Stomach (tissue), 9 donors: ENCODE results near the gene EHD3. TPM values are rescaled to one million over a fixed set of nuclear protein-coding genes. Genes with fewer than 3 reads are reported as not detected.

Experiments
- DNase-seq, 2 donors: peaks; one replicate each; pipeline versions ENCODE4 v3.0.0 to v3.0.0-alpha.2; 2013 to 2019
- H3K27ac ChIP-seq, 5 donors: fragments of 200-600 bp in 4 of 5; sonication (generic) in 4 of 5; one replicate each; pipeline ENCODE4 v1.5.1; 2013 to 2019; ENCODE audit warnings: mild to moderate bottlenecking in 1 of 5, moderate library complexity in 1 of 5
- H3K27me3 ChIP-seq, 3 donors: fragments of 200-600 bp; sonication (generic); one replicate each; pipeline ENCODE4 v1.5.1; 2017 to 2019; ENCODE audit warnings: mixed run types in 1 of 3
- H3K36me3 ChIP-seq, 4 donors: fragments of 200-600 bp; sonication (generic); 1 replicate in 3 of 4; 2 replicates in 1 of 4; pipeline ENCODE4 v1.5.1; 2016 to 2019
- H3K4me1 ChIP-seq, 4 donors: fragments of 200-600 bp; sonication (generic); one replicate each; pipeline ENCODE4 v1.5.1; 2016 to 2019
- H3K4me3 ChIP-seq, 4 donors: fragments of 200-600 bp; sonication (generic) in 3 of 4; one replicate each; pipeline ENCODE4 v1.5.1; 2016 to 2019; ENCODE audit warnings: mild to moderate bottlenecking in 1 of 4
- H3K9me3 ChIP-seq, 4 donors: fragments of 200-600 bp; sonication (generic); one replicate each; pipeline ENCODE4 v1.5.1; 2016 to 2019
- CTCF ChIP-seq, 7 experiments: fragments of 450-650 bp in 4 of 7; fragments of 200-600 bp in 3 of 7; sonication (generic) in 3 of 7; IDR thresholded peaks; one replicate each; pipeline ENCODE4 v1.5.1; 2016 to 2019; ENCODE audit warnings: antibody characterized with exemption in 7 of 7, control low read depth in 2 of 7, mild to moderate bottlenecking in 1 of 7
- EP300 ChIP-seq: sonication (generic); formaldehyde crosslinking; IDR thresholded peaks from one replicate; pipeline ENCODE4 v1.6.1; 2017; ENCODE audit warnings: antibody characterized with exemption
- POLR2A ChIP-seq, 4 donors: fragments of 450-650 bp; IDR thresholded peaks; one replicate each; pipeline ENCODE4 v1.6.1; 2016; ENCODE audit warnings: antibody characterized with exemption in 4 of 4, control low read depth in 2 of 4, mild to moderate bottlenecking in 1 of 4, moderate library complexity in 1 of 4
- POLR2AphosphoS5 ChIP-seq, 3 donors: sonication (generic); formaldehyde crosslinking; IDR thresholded peaks; one replicate each; pipeline ENCODE4 v1.6.1; 2016; ENCODE audit warnings: antibody characterized with exemption in 3 of 3
- WGBS, 5 donors: extraction: QIAGEN DNeasy Blood & Tissue Kit in 3 of 5; methylation state at CpG; one replicate each; pipeline versions ENCODE4 v1.1.5 to v1.1.7; 2013 to 2018; 5-methylcytosine and 5-hydroxymethylcytosine counted together
- intact Hi-C: fragments of 100-400 bp; cut with DNase I; formaldehyde crosslinking; loops from one replicate; pipeline ENCODE4 v1.15.1; 2023; ENCODE audit warnings: low total_unique reads
- polyA plus RNA-seq, 3 donors: library from polyadenylated mRNA; stranded (reverse); fragments of 200-250 nt; gene quantifications; one replicate each; pipeline ENCODE4 v1.2.3, GENCODE V29; 2013
- total RNA-seq, 5 donors: library from RNA; depleted of rRNA; stranded (reverse); fragments of >200 nt; gene quantifications; one replicate each; pipeline versions ENCODE4 v1.1.0 to v1.2.3, GENCODE V29; 2014 to 2016
- donor health status: healthy with polysubstance abuse.
- donor health status: Bipolar disorder and iron deficiency.
- donor health status: healthy.

Gene EHD3
- total and polyA plus RNA-seq, 8 donors, result 0.45 to 7.5 (median 3.6) TPM

DNA sequence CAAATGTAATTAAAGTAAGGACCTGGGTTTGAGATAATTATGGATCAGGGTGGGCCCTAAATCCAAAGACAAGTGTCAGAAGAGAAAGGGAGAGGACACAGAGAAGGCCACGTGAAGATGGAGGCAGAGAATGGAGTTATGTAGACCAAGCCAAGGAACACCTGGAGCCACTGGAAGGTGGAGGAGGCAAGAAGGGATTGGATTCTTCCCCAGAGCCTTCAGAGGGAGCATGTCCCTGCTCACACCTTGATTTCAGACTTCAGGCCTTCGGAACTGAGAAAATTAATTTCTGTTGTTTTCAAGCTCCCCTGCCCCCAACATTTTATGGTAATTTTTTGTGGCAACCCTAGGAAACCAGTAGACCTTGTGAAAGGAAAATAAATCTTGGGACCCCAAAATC lies 36.3 kb upstream of the EHD3 start:
- DNase-seq, result no peak
- intact Hi-C loops, result no loop called here
- no peaks in the 10 kb centered on the region for H3K27me3 ChIP-seq
- no peaks in the 10 kb centered on the region for H3K36me3 ChIP-seq
- peaks cover 0 to 4% (median 0%) of the 10 kb centered on the region in 4 donors for H3K4me1 ChIP-seq
- 88 to 94% (median 92%) methylated on average over 2 of the region's 2 CpGs for WGBS, 5 donors
- H3K4me3 ChIP-seq, result no peak overlapping the region
- TF ChIP-seq POLR2A (IDR thresholded peaks at IDR 0.05), result no peak
- no peak for TF ChIP-seq EP300
- no peak for TF ChIP-seq CTCF (IDR thresholded peaks at IDR 0.05)
- no peaks in the 10 kb centered on the region for H3K9me3 ChIP-seq
- no peak overlapping the region for H3K27ac ChIP-seq

GRCh38 chr2:31199206-31199605 lies 34.7 kb upstream of the EHD3 start:
- H3K4me3 ChIP-seq, result no peak overlapping the region
- no peaks in the 10 kb centered on the region for H3K36me3 ChIP-seq
- no peaks in the 10 kb centered on the region for H3K27me3 ChIP-seq
- DNase-seq, result no peak
- TF ChIP-seq POLR2A (IDR thresholded peaks at IDR 0.05) (no peak), CTCF (IDR thresholded peaks at IDR 0.05) (no peak), POLR2AphosphoS5 (IDR thresholded peaks at IDR 0.05) (no peak), EP300 (no peak)
- intact Hi-C loops, result no loop called here
- no peaks in the 10 kb centered on the region for H3K9me3 ChIP-seq
- peaks cover 0 to 4% (median 0%) of the 10 kb centered on the region in 4 donors for H3K4me1 ChIP-seq
- H3K27ac ChIP-seq, result no peak overlapping the region
- WGBS, 5 donors, result 55 to 89% (median 85%) methylated on average over 4 of the region's 4 CpGs

DNA sequence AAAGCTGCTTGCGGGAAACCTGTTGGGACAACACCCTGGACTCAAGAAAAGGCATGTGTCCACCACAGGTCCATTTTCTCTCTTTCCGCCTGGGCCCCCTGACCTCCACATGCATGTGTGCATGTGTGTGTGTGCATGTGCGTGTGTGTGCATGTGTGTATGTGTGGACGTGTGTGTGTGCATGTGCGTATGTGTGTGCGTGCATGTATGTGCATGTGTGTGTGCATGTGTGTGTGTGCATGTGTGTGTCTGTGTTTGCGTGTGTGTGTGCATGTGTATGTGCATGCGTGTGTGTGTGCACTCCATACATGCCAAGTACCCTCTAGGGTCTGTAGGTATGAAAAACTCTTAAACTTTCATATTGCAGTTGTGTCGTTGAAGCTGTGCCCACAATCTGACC lies 33.0 kb upstream of the EHD3 start:
- 80 to 97% (median 86%) methylated on average over 6 to 9 of the region's 9 CpGs for WGBS, 5 donors
- no peak for TF ChIP-seq CTCF (IDR thresholded peaks at IDR 0.05)
- no peak for TF ChIP-seq POLR2AphosphoS5 (IDR thresholded peaks at IDR 0.05)
- TF ChIP-seq POLR2A (IDR thresholded peaks at IDR 0.05), result no peak
- no peak for TF ChIP-seq EP300
- Histone ChIP-seq H3K27me3 (no peaks in the 10 kb centered on the region), H3K27ac (no peak overlapping the region), H3K9me3 (no peaks in the 10 kb centered on the region), H3K4me3 (no peak overlapping the region), H3K4me1 (peaks cover 0 to 4% (median 0%) of the 10 kb centered on the region in 4 donors), H3K36me3 (no peaks in the 10 kb centered on the region)
- intact Hi-C loops, result no loop called here
- DNase-seq, result no peak

GRCh38 chr2:31202041-31202440 lies 31.9 kb upstream of the EHD3 start:
- Histone ChIP-seq H3K27ac (no peak overlapping the region), H3K27me3 (no peaks in the 10 kb centered on the region), H3K9me3 (no peaks in the 10 kb centered on the region), H3K36me3 (no peaks in the 10 kb centered on the region), H3K4me3 (no peak overlapping the region), H3K4me1 (peaks cover 0 to 4% (median 0%) of the 10 kb centered on the region in 4 donors)
- WGBS, 5 donors, result 70 to 87% (median 85%) methylated on average over 5 of the region's 5 CpGs
- intact Hi-C loops, result no loop called here
- no peak for DNase-seq
- no peak for TF ChIP-seq EP300
- no peak for TF ChIP-seq CTCF (IDR thresholded peaks at IDR 0.05)
- TF ChIP-seq POLR2A (IDR thresholded peaks at IDR 0.05), result no peak
